ENCODE measurements around the gene CLASRP.

GRCh38 chr19:45074744-45075300, 36.0 kb downstream of the CLASRP start:
- TF ChIP-seq CTCF (IDR thresholded peaks at IDR 0.05; ENCODE audit: insufficient read depth, low read length) (no peak), POLR2AphosphoS5 (IDR thresholded peaks at IDR 0.05; ENCODE audit: low read depth) (no peak), REST (IDR thresholded peaks at IDR 0.05; ENCODE audit: insufficient replicate concordance, low read depth) (no peak), GABPA (IDR thresholded peaks at IDR 0.05; ENCODE audit: low read depth) (no peak), SPI1 (IDR thresholded peaks at IDR 0.05; ENCODE audit: borderline replicate concordance, low read depth) (no peak)

All from HL-60 (cell line).